HG02759 (cell line): ENCODE data around the gene HECTD4.

Experiments used
- ATAC-seq: cut with Tn5 transposase; IDR thresholded peaks from one replicate; pipeline ENCODE4 v1.9.1; 2021; ENCODE audit warnings: mild to moderate bottlenecking, moderate library complexity; ENCODE audit not compliant: unreplicated experiment

Gene HECTD4

DNA sequence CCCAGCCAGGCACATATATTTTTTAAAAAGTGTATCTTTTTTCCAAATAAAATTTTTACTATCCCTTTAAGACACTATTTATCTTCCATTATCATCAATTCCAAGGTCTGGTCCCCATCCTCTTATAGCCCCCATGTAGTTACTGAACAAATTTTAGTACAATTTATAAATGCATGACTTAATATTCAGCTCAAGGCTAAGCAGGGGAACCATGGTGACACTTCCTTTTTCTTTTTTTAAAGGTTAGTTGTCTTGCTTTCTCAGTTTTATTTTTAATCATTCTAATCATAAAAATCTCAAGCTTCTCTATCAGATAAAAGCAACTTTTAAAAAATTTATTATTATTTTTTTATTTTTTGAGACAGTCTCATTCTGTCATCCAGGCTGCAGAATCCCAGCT, 164.6 kb downstream of the HECTD4 start:
- ATAC-seq: no peak

GRCh38 chr12:112216223-112216622, 166.0 kb downstream of the HECTD4 start:
- no peak for ATAC-seq

DNA sequence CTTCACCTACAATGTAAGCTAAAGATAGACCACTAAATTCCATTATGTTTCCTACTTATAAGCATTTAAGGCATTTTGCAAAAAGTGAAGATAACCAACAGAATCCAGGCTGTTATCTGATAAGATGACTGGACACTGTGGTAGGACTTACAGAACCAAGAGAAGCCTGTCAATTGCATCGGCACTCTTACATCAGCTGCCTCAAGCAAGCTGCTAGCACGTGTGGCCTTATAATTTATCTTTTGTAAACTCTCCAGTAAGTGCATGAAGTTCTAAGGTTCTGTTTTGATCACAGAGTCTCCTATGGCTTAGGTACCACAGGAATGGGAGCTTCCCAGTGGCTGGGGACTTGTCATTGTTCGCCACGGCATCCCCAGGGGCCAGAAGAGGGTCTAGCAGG, 168.2 kb downstream of the HECTD4 start:
- no peak for ATAC-seq

- ATAC-seq: no peak
Measured at GRCh38 chr12:112208301-112208910, 173.8 kb downstream of the HECTD4 start.

DNA sequence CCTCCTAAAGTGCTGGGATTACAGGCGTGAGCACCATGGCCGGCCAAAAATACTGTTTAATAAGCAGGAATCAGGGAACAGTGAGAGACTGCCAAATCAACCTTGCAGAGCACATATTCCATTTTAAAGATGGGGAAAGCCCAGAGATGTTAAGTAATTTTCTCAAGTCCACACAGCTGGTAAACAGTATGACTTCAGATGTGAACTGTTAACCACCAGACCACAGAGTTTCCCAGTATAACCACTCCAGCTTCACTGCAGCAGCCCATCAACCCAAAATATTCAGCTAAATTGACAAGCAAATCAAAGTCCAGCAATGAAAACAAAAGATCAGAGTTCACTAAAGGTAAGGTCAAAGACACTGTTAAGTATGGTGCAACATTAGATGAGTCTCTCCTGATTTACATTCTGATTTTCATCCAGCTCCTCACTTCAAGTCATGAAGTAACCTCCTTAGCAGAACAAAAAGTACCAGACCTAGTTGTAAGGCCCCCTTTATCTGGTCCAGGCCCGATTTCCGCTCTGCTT, 174.8 kb downstream of the HECTD4 start:
- no peak for ATAC-seq

- ATAC-seq: no peak
Measured at GRCh38 chr12:112206944-112207343, 175.3 kb downstream of the HECTD4 start.

DNA sequence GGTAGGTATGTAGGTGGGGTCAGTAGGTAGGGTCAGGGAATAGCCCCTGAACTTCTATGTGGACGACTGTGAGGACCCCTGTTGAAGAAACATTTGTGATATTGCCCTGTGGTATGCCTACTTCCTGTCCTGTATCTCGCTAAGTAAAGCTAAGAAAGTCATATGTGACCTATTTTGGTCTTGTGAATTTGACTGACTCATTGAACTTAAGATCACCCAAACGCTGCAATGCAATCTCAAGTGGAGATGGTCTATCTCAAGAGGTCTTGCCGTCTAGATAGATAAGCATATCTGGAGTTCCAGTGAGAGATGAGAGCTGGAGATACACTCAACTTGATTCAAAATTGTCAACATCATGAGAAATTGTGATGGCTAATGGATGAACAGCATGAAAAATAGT, 183.1 kb downstream of the HECTD4 start:
- no peak for ATAC-seq

- ATAC-seq: no peak
Measured at GRCh38 chr12:112198120-112198733, 184.0 kb downstream of the HECTD4 start.

DNA sequence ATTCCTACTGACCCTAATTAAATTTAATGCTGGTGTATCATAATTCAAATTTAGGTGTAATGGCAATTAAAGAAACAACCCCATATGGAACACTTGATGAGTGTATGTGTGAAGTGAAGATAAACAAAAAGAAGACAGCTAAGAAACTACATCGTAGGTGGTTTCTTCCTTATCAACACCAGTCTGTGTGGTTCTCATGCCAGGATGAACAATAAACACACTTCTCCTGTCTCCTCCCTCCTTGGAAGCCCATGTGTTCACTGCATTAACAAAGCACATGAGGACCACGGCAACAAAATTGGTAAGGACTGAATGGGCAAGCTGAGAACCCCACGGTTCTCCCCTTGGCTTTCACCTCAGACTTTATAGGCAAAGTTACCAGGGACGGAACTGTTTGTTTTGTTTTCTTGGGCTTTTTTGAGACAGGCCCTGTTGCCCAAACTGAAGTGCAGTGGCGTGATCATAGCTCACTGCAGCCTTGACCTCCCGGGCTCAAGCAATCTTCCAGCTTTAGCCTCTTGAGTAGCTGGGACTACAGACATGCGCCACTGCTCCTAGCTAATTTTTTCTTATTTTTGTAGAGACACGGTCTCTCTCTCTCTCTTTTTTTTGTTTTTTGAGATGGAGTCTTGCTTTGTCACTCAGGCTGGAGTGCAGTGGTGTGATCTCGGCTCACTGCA, 185.9 kb downstream of the HECTD4 start:
- ATAC-seq: no peak

DNA sequence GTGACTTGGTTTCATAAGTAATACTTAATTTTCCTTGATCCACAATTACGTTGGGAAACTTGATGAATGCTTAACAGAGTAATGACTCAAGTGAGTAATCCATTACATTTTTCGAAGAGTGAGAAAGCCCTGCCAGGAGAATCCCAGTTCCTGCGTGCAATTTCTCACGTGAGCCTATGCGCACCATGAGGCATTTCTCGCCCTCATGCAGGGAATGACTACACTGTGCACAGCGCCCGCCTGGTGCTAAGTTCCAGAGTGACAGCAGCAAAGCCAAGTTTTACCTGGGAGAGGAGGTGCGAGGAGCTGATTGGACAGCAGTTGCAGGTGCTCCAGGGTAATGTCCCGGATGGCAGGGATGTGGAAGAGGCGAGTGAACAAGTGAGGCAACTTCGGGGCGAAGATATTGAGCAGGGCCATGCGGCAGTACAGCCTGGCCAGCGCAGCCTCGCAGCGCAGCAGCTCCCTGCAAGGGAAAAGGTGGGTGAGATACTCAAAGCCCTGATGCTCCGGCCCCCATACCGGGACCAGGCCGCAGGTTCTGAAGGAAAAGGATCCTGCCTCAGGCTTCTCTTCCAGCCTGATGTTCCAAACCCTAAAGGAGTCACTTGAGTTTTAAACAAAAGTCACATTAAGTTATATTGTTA, 187.5 kb downstream of the HECTD4 start:
- ATAC-seq: no peak

DNA sequence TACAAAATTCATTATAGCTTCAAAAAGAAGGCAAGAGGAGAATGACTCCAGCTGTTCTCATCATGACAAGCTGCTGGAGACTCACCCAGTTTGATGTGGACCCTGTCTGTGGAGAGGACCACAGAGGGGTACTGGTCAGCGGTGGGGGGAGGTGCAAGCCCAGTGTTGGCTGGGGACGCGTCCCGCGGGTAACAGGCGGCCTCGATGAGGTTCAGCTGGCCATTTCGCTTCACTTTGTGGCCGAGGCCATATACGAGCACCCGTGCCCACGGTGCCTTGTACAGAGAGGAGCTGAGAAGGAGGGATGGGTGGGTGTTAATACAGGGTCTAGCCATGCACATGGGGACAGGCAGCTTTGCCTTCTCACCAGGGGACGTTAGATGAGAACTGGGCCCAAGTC, 189.8 kb downstream of the HECTD4 start:
- no peak for ATAC-seq

DNA sequence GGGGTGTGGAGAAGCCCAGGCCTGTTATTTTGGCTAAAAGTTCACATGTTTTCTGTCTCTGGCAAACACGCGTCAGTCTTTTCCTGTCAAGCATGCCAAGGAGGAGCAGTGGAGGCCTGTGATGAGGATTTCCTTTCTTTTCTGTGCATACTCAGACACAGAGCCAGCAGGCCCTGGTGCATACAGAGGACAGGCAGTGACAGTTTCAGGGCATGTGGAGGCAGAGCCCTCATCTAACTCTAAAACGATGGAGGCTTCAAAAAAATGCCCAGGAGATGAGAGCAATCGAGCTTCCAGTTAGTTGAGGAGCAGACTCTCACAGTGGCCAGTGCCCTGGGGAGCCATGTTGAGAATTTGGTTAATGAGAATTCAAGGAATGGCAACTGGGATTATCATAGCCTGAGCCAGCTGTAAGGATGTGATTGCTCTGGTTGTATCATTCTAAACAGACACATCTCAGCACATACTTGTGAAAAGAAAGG, 190.3 kb downstream of the HECTD4 start:
- ATAC-seq: no peak

- ATAC-seq: no peak
Measured at GRCh38 chr12:112191201-112191600, 191.0 kb downstream of the HECTD4 start.

- no peak for ATAC-seq
Measured at GRCh38 chr12:112190231-112191025, 191.8 kb downstream of the HECTD4 start.

GRCh38 chr12:112188130-112188830, 194.0 kb downstream of the HECTD4 start:
- no peak for ATAC-seq

DNA sequence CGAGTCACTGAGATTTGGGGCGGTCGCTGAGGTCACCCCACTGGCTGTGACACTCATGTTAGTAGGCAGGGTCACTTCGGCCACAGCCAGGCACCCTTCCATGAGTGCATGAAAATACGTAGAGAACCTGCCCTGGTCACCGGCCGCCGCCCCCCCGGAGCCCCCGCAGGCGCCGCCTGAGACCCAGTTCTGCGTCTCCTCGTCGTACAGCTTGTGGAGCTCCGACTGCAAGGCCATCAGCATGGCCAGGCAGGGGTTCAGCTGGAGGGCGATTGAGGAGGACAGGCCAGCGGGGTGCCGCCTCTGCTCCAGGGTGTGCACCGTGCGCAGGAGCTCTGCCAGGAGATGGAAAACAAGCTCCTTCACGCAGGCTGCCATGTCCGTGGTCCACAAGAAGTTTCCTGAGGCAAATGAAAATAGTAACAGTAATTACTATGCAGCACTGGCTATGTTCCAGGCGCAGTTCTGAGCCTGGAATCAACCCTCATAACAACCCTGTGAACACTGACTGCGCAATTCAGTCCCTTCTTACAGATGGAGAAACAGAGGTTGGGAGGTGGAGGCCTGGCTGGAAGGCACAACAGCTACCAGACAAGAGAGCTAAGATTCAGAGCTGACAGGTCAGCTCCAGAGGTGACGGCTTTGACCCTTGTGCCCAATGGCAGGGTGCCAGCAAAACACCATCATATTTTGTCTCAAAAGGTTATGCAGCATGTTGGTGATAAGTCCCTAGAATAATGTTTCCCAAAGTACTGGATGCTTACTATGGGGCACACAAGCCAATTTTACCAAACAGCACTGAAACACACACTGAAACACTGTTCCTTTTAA, 196.9 kb downstream of the HECTD4 start:
- ATAC-seq: no peak

DNA sequence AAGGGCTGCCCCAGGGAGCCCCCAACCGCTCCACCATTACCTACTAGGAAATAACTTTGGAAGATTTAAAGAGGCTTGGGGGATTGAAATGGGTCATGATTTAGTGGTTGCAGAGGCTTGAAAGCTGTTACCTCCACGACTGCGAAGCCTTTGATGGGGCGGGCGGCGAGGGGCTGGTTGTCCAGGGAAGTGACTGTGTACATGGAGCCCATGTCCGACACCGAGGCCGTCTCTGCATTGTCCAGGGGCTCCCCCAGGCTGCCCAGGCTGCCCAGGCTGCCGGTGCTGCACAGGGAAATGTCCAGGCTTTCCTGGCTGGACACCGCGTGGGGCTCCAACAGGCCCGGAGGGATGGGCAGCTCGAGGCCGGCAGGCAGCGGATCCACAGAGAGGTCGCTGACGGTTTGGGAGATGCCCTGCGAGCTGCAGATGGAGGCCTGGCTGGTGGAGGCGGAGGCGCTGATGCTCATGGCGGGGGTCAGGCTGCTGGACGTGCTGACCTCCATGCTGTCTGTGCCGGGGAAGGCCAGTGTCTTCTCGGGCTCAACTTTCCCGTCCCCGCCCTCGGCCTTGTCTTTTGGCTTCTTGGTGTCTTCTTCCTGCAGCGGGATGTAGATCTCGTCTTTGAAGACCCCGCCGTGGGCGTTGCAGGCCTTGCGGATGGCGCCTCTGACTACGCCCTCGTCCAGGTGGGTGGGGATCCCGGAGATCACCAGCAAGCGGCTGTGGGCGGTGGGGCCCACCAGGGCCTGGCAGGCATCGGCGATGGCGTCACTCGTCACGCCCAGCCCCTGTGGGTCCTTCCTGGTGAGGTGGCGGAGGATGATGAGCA, 198.0 kb downstream of the HECTD4 start:
- no peak for ATAC-seq
